ENCODE data around the gene HDAC8. TPM values are rescaled to one million over a fixed set of nuclear protein-coding genes. Genes with fewer than 3 reads are reported as not detected.

The HDAC8 gene
- total RNA-seq, 2 experiments from 2014 or later: 23.6 to 23.8 TPM

- H3K4me3 Mint-ChIP-seq: peak overlapping the region; percentile 67
- H3K27ac Mint-ChIP-seq: peak overlapping the region; percentile 46
- H3K4me1 Mint-ChIP-seq (ENCODE audit: low read depth): peaks cover 28% of the 10 kb centered on the region
- CTCF ChIA-PET: interaction anchor here (1.6 kb wide), 1 partner anchor 30 kb away, joined by 8 read pairs; the partner anchor contains the start of gene RPS4X
- no peaks in the 10 kb centered on the region for H3K36me3 Mint-ChIP-seq (ENCODE audit: low read depth)
- peaks cover 57% of the 10 kb centered on the region for H3K27me3 Mint-ChIP-seq (ENCODE audit: low read depth)
- DNase-seq: peak; percentile 20
- H3K9me3 Mint-ChIP-seq (ENCODE audit: insufficient read depth): no peaks in the 10 kb centered on the region
- ATAC-seq: peak; percentile 59
- POLR2A ChIA-PET: interaction anchor here (1.5 kb wide), 1 partner anchor 30 kb away, joined by 5 read pairs; the partner anchor contains the start of gene RPS4X
These were observed 265.6 kb downstream of the HDAC8 start for GRCh38 chrX:72306851-72307645.

GRCh38 chrX:72306085-72306801, 266.4 kb downstream of the HDAC8 start:
- Mint-ChIP-seq H3K9me3 (ENCODE audit: insufficient read depth) (no peaks in the 10 kb centered on the region), H3K27ac (no peak overlapping the region), H3K4me3 (peak overlapping the region; percentile 40), H3K36me3 (ENCODE audit: low read depth) (no peaks in the 10 kb centered on the region), H3K27me3 (ENCODE audit: low read depth) (peaks cover 57% of the 10 kb centered on the region), H3K4me1 (ENCODE audit: low read depth) (peaks cover 28% of the 10 kb centered on the region)
- ChIA-PET POLR2A (interaction anchor here (0.9 to 1.5 kb wide), 2 partner anchors 29 kb away, joined by 3 to 5 read pairs; partner anchors contain the start of gene RPS4X), CTCF (no interaction called here)
- ATAC-seq: no peak
- DNase-seq: no peak

- peak; percentile 55 for ATAC-seq
- Mint-ChIP-seq H3K27ac (no peak within 1 kb of the TSS), H3K9me3 (ENCODE audit: insufficient read depth) (no peaks in the 10 kb centered on the region), H3K4me1 (ENCODE audit: low read depth) (peaks cover 28% of the 10 kb centered on the region), H3K36me3 (ENCODE audit: low read depth) (no peaks in the 10 kb centered on the region), H3K4me3 (peak within 1 kb of the TSS; percentile 67), H3K27me3 (ENCODE audit: low read depth) (peaks cover 61% of the 10 kb centered on the region)
- ChIA-PET CTCF (no interaction called here), POLR2A (interaction anchor here (0.9 kb wide), 1 partner anchor 28 kb away, joined by 3 read pairs; the partner anchor contains the start of gene RPS4X)
- DNase-seq: no peak
These were observed 267.2 kb downstream of the HDAC8 start, which contains the start of gene CITED1 for GRCh38 chrX:72305286-72306084. Gene CITED1, minus strand, starts transcription at chrX:72305914. Its CDS starts 3,045 bp downstream, at chrX:72302869.

- Mint-ChIP-seq H3K9me3 (ENCODE audit: insufficient read depth) (no peaks in the 10 kb centered on the region), H3K27ac (no peak overlapping the region), H3K27me3 (ENCODE audit: low read depth) (peaks cover 62% of the 10 kb centered on the region), H3K4me3 (peak overlapping the region; percentile 40), H3K4me1 (ENCODE audit: low read depth) (peaks cover 28% of the 10 kb centered on the region), H3K36me3 (ENCODE audit: low read depth) (no peaks in the 10 kb centered on the region)
- ATAC-seq: no peak
- CTCF ChIA-PET: no interaction called here
- DNase-seq: no peak
- POLR2A ChIA-PET: interaction anchor here (1.8 kb wide), 1 partner anchor 28 kb away, joined by 6 read pairs; the partner anchor contains the start of gene RPS4X
These were observed 267.8 kb downstream of the HDAC8 start for GRCh38 chrX:72304877-72305276.

- H3K4me3 Mint-ChIP-seq: no peak overlapping the region
- DNase-seq (no peak), ATAC-seq (no peak)
- ChIA-PET CTCF (no interaction called here), POLR2A (no interaction called here)
- H3K36me3 Mint-ChIP-seq (ENCODE audit: low read depth): no peaks in the 10 kb centered on the region
- H3K4me1 Mint-ChIP-seq (ENCODE audit: low read depth): peaks cover 15% of the 10 kb centered on the region
- H3K27ac Mint-ChIP-seq: no peak overlapping the region
- peaks cover 46% of the 10 kb centered on the region for H3K27me3 Mint-ChIP-seq (ENCODE audit: low read depth)
- no peaks in the 10 kb centered on the region for H3K9me3 Mint-ChIP-seq (ENCODE audit: insufficient read depth)
These were observed 270.9 kb downstream of the HDAC8 start for GRCh38 chrX:72301781-72302180.

- ATAC-seq (no peak), DNase-seq (no peak)
- H3K36me3 Mint-ChIP-seq (ENCODE audit: low read depth): no peaks in the 10 kb centered on the region
- H3K27ac Mint-ChIP-seq: no peak overlapping the region
- H3K9me3 Mint-ChIP-seq (ENCODE audit: insufficient read depth): no peaks in the 10 kb centered on the region
- H3K4me3 Mint-ChIP-seq: no peak overlapping the region
- peaks cover 47% of the 10 kb centered on the region for H3K27me3 Mint-ChIP-seq (ENCODE audit: low read depth)
- H3K4me1 Mint-ChIP-seq (ENCODE audit: low read depth): peaks cover 7% of the 10 kb centered on the region
- CTCF ChIA-PET: no interaction called here
- POLR2A ChIA-PET: no interaction called here
These were observed 272.6 kb downstream of the HDAC8 start for GRCh38 chrX:72299891-72300630.

- Mint-ChIP-seq H3K27ac (no peak overlapping the region), H3K27me3 (ENCODE audit: low read depth) (peaks cover 37% of the 10 kb centered on the region), H3K4me3 (no peak overlapping the region), H3K4me1 (ENCODE audit: low read depth) (no peaks in the 10 kb centered on the region), H3K36me3 (ENCODE audit: low read depth) (no peaks in the 10 kb centered on the region), H3K9me3 (ENCODE audit: insufficient read depth) (no peaks in the 10 kb centered on the region)
- ChIA-PET CTCF (no interaction called here), POLR2A (no interaction called here)
- no peak for ATAC-seq
- DNase-seq: no peak
These were observed 274.5 kb downstream of the HDAC8 start for GRCh38 chrX:72297953-72298730.

GRCh38 chrX:72296991-72297390, 275.7 kb downstream of the HDAC8 start:
- peaks cover 34% of the 10 kb centered on the region for H3K27me3 Mint-ChIP-seq (ENCODE audit: low read depth)
- no peaks in the 10 kb centered on the region for H3K9me3 Mint-ChIP-seq (ENCODE audit: insufficient read depth)
- H3K27ac Mint-ChIP-seq: no peak overlapping the region
- no peaks in the 10 kb centered on the region for H3K36me3 Mint-ChIP-seq (ENCODE audit: low read depth)
- ATAC-seq: no peak
- H3K4me3 Mint-ChIP-seq: no peak overlapping the region
- no peak for DNase-seq
- no peaks in the 10 kb centered on the region for H3K4me1 Mint-ChIP-seq (ENCODE audit: low read depth)
- CTCF ChIA-PET: no interaction called here
- POLR2A ChIA-PET: no interaction called here

- ChIA-PET CTCF (no interaction called here), POLR2A (no interaction called here)
- Mint-ChIP-seq H3K27me3 (ENCODE audit: low read depth) (peaks cover 31% of the 10 kb centered on the region), H3K9me3 (ENCODE audit: insufficient read depth) (no peaks in the 10 kb centered on the region), H3K27ac (no peak overlapping the region), H3K4me3 (no peak overlapping the region), H3K4me1 (ENCODE audit: low read depth) (no peaks in the 10 kb centered on the region), H3K36me3 (ENCODE audit: low read depth) (no peaks in the 10 kb centered on the region)
- ATAC-seq: no peak
- no peak for DNase-seq
These were observed 276.9 kb downstream of the HDAC8 start for GRCh38 chrX:72295745-72296144.

GRCh38 chrX:72294497-72294896, 278.1 kb downstream of the HDAC8 start:
- DNase-seq (no peak), ATAC-seq (no peak)
- no peaks in the 10 kb centered on the region for H3K4me1 Mint-ChIP-seq (ENCODE audit: low read depth)
- ChIA-PET POLR2A (no interaction called here), CTCF (no interaction called here)
- no peak overlapping the region for H3K27ac Mint-ChIP-seq
- H3K9me3 Mint-ChIP-seq (ENCODE audit: insufficient read depth): no peaks in the 10 kb centered on the region
- H3K4me3 Mint-ChIP-seq: no peak overlapping the region
- peaks cover 28% of the 10 kb centered on the region for H3K27me3 Mint-ChIP-seq (ENCODE audit: low read depth)
- no peaks in the 10 kb centered on the region for H3K36me3 Mint-ChIP-seq (ENCODE audit: low read depth)

GRCh38 chrX:72282302-72282701, 290.3 kb downstream of the HDAC8 start:
- H3K9me3 Mint-ChIP-seq (ENCODE audit: insufficient read depth): no peaks in the 10 kb centered on the region
- H3K27ac Mint-ChIP-seq: no peak overlapping the region
- DNase-seq (no peak), ATAC-seq (no peak)
- no peaks in the 10 kb centered on the region for H3K36me3 Mint-ChIP-seq (ENCODE audit: low read depth)
- peaks cover 15% of the 10 kb centered on the region for H3K27me3 Mint-ChIP-seq (ENCODE audit: low read depth)
- POLR2A ChIA-PET: no interaction called here
- H3K4me3 Mint-ChIP-seq: no peak overlapping the region
- peaks cover 5% of the 10 kb centered on the region for H3K4me1 Mint-ChIP-seq (ENCODE audit: low read depth)
- CTCF ChIA-PET: no interaction called here
